DMS79 treated with DMSO at 0.1 percent for 48 hours (cell line): ENCODE measurements around the gene GBX1.

Experiments
- DNase-seq: peaks from one replicate; lab custom pipeline; 2025; lab: John Stamatoyannopoulos, UW

GBX1 gene

DNA sequence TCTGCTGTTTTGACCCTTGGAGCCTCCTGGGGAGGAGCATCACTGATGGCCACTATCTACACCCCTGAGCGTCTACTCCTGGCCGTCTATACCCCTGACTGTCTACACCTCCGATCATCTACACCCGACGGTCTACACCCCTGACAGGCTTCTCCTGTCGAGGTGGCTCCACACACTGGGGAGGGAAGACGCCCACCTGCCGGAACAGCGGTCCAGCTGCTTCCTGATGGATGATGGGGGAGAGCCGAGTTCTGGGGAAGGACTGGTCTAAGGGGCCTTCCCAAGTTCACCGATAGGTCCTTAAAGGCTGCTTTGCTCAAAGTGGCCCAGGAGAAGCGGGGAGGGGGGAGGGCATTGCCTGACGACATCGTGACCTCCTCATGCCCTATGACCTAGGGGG lies 39.4 kb downstream of the GBX1 start:
- no peak for DNase-seq

- peak; percentile 32 for DNase-seq
These were observed 40.9 kb downstream of the GBX1 start for GRCh38 chr7:151126491-151127137.

DNA sequence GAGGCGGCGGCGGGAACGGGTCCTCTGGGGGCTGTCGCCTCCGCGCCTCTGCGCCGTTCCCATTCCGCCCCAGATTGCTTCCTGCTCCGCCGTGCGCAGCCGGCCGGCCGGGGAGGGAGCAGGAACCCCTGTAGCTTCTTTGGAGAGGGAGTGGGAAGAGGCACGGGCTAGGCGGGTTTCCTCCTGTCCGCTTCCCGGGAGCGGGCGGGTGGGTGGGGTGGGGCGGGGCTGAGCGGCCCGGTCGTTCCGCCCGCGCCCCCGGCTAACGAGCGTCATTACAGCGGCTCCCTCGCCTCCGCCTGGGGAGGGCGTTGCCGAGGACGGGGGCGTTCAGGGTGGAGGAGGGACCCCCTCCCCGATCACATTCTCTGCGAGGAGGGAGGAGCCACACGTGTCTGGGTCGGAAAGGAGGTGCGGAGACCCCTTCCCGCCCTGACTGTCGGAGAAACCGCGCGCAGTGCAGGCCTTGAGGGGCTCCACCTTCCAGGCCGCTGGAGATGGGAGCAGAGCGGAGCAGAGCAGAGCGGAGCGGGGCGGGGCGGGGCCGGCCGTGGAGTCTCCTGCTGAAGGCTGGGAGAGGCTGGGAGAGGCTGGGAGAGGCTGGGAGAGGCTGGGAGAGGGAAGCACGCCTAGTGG lies 41.5 kb downstream of the GBX1 start:
- DNase-seq = no peak

- peak; percentile 2 for DNase-seq
These were observed 42.0 kb downstream of the GBX1 start for GRCh38 chr7:151125470-151125845.

GRCh38 chr7:151124899-151125399 lies 42.5 kb downstream of the GBX1 start:
- no peak for DNase-seq

DNA sequence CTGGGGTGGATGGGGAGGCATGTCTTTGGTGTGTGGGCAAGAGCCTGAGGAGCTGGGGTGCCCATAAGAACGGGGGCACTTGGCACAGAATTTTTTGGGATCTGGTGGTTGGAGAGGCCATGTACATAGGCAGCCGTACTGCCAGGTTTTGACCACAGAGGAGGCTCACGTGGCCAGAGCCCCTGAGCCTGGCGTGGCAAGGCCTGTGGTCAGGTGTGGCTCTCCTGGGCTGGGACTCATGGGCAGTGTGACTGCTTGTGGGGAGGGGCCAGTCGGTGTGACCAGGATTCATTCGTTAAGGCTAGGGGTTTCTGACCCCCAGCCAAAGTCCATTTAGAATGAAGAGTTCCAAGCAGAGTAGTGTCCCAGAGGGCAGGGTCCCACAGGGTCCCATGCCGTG lies 43.0 kb downstream of the GBX1 start:
- DNase-seq = no peak

- peak; percentile 53 for DNase-seq
These were observed 43.6 kb downstream of the GBX1 start for GRCh38 chr7:151123822-151124464.

DNA sequence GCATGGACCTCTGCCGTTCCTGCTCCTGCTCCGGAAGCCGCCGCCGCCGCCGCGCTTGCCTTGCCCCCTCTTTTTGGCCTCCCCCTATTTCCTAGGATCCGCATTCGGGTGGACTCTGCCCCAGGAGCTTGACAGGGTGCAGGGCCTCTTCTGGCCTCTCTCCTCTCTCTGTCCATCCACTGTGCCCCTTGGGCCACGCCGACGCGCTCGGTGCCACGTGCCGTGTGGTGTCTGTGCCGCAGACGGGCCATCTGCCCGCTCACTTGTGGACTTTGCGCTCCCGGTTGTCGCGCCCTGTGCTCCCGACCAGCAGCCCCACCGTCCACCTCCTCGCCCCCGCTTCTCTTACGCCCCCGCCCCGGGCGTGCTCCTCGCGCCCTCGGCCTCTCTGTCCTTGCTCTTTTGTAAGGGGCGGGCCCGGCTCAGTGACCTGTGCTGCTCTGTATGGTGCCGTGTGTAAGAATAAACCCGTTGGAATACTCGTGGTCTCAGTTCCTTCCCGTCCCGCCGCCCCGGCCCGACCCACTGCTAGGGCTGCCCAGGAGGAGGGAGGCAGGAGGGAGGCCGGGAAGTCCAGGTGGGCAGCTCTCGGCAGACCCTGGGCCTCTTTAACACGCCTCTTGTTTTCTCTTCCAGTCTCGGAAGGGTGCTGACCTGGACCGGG lies 44.2 kb downstream of the GBX1 start:
- no peak for DNase-seq

DNA sequence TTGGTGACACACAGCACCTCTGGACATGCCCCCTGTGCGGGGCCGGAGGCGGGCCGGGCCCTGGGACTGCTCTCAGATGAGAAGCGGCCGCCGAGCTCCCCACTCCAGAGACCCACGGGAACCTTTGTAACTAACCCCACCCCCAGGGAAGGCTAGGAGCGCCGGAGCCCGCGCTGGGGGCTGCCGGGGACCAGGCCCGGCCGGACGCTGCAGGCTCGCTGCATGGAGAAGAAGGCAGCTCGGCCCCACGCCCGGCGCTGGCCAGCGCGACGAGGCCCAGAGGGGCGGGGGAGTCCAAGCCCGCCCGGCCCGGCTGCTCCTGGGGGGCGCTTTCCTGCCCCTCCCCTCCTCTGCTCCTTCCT lies 44.7 kb downstream of the GBX1 start:
- DNase-seq = no peak

DNA sequence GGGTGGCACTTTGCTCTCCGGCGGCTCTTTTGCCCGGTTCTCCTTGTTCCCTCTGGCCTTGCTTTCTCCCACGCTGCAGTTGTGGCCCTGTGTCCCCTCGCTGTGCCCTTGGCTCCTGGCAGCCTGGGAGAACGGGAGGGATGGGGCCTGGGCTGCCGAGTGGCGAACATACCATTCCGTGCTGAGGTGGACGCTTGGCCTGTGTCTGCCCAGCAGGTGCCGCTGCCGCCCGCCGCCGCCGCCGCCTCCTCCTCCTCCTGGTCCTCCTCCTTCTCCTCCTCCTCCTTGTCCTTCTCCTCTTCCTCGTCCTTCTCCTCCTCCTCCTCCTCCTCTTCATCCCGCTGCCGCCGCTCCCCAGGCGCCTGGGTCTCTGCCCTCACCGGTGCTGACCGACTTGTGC lies 45.2 kb downstream of the GBX1 start:
- no peak for DNase-seq

DNA sequence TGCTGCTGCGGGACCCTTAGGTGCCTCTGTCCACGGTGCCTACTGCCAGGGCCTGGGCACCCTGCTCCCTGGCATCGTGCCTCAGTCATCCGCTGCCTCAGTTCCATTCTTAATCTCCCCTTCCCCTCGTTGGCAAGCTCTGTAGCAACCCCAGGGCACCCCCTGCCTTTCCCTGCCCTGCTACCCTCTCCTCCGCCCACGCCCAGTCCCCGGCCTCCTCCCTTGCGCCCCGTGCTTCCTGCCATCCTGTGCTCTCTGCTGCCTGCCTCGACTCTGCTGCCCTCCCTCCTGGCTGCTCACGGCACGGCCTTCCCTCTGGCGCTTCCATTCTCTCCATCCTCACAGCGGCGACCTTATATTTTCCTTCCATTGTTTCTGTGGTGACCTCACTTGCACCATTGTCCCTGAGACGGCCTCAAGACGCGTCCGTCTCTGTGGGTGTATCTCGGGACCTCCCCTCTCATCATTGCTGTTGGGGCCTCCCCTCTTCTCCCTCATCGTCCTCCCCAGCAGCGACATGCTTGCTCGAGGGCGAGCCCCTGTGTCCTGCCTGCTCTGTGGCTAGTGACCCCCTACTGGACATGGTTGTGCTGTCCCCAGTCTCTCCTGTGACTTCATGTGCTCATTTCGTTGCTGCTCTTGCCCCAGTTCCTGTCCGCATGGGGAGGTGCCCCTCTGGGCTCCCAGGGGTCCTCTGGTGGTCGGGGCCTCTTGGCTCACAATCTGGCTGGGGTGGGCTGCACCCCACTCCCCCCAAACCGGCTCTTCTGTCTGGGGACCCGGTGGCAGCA lies 45.9 kb downstream of the GBX1 start:
- no peak for DNase-seq

- no peak for DNase-seq
These were observed 46.6 kb downstream of the GBX1 start for GRCh38 chr7:151120896-151121295.

DNA sequence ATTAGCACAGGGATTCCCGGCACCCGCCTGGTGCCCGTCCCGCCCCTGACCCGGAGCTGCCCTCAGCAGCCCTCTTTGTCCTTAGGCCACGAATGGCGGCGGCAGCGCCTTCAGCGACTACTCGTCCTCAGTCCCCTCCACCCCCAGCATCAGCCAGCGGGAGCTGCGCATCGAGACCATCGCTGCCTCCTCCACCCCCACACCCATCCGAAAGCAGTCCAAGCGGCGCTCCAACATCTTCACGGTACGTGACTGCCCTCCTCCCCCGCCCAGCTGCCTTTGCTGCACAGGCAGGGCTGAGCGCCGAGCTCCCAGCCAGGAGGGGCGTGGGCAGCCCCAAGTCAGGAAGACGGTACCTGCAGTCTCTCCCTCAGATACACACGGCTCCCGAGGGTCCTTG lies 47.6 kb downstream of the GBX1 start:
- no peak for DNase-seq

DNA sequence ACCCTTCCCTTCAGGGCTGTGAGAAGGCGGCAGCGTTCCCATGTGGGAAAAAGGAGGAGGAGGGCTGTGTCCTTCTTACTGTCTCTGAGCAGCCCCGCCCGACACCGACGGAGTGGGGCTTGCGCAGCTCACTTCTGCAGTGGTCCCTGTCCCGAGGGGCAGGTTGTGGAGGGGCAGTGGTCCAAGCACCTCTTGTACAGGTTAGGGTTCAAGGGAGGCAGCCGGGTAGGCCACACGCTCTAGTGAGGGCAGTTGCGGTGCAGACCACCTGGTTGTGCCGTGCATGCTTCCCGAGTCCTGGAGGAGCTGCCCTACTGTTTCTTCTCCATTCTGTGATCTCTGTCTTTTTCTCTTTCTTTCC lies 48.5 kb downstream of the GBX1 start:
- no peak for DNase-seq

DNA sequence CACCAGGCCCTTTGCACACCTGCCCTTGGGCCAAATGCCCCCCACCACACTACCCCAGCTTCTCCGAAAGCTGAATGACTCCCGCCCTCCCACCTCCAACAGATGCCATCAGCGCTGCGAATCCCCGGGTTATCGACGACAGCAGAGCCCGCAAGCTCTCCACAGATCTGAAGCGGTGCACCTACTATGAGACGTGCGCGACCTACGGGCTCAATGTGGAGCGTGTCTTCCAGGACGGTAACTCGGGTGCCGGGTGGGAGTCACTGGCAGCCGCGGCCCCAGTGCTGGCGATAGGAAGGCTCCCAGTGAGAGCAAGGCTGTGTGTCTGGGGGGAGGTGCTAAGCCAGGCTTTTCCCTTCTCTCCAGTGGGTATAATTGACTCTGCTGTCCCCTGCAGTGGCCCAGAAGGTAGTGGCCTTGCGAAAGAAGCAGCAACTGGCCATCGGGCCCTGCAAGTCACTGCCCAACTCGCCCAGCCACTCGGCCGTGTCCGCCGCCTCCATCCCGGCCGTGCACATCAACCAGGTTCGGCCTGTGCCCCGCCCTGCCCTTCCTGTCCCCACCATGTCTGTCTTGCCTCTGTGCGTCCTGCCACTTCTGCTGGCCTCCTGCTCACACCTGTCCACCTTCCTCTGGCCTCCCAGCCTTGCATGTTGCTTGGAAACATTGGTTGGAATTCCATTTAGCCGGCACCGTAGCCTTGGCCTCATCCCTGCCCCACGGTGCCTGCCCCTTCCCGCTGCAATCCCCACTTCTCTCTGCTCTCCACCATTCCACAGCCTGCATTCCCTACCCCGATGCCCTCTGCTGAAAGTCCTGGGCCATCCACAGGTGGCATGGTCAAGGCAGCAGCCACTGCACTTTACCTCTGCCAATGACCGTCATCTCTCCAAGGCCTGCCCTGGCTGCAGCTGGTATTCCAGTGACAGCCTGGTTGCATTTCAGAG lies 49.1 kb downstream of the GBX1 start:
- no peak for DNase-seq

DNA sequence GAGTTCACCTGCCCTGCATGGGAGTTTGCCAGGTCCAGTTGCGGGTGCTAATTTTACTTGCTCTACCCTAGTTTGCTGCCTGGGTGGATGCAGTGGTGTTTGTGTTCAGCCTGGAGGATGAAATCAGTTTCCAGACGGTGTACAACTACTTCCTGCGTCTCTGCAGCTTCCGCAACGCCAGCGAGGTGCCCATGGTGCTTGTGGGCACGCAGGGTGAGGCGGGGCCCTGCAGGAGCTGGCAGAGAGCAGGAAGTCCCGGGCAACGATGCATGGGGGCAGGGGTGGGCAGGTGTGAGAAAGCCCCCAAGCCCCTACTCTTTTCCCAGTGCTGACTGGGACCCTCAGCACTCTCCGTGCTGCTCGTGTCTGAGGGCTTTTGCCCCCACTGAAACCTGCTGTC lies 49.9 kb downstream of the GBX1 start:
- no peak for DNase-seq

GRCh38 chr7:151116603-151117440 lies 50.7 kb downstream of the GBX1 start:
- DNase-seq = no peak

DNA sequence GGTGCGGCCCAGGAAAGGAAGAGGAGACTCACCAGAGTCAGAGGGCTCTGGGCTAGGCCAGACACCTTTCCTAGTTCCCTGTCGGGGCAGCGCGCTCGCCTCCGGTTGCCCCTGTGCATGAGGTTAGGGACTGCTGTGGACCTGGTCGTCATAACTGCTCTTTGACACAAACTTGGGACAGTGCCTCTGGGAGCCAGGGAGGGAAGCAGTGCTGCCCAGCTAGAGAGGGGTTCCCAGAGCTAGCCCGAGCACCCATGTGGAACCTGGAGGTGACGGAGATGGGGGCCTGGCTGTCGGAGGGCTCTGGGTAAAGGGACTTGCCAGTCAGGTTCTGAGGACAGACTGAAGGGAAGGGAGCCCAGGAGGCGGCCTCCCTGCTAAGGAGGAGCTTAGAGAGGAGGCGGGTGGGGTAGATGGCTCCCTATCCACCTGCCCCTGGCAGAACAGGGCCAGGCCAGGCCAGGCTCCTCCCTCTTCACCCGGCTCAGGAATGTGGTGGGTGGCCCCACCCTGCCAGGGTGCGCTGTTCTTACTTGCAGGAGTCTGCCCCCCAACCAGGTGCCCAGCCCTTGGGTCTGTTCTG lies 51.6 kb downstream of the GBX1 start:
- no peak for DNase-seq

DNA sequence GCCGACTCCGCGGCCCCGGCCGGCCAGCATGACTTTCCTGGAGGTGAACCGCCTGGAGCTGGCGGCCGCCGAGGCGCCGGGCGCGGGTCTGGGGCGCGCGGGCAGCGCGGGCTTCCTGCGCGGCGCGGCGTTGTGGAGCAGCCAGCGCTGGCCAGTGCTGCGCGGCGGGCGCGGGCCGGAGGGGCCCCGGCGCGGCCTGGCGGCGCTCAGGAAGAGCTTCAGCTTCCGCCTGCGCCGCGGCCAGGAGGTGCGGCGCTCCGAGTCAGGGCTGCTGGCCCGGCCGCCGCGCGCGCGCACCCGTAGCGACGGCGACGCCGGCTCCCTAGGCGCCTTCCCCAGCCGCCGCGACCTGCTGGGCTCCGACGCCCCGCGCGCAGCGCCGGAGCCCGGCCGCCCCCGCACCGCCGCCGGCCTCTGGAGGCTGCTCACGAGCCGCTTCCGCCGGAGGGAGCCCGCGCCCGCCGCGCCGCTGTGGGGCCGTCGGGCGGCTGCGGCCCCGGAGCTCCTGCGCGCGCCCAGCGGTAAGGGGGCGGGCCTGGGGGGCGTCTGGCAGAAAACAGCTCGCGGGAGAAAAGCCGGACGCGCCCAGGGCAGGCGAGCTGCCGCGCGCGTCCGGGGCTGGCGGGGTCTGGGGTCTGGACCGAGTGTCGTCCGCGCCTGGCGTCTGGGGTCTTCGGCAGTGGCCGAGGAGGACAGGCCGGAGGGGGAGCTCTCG lies 52.2 kb downstream of the GBX1 start:
- DNase-seq = no peak
